Rectal smooth muscle tissue (tissue), 1 donor: ENCODE measurements around the gene CAV1.
"Not testable (repeated sequence)": the region's sequence is repeated elsewhere in the genome, so short reads cannot be mapped to it uniquely, and the experiment has no call there.

Experiments used
- H3K27ac ChIP-seq: one replicate; pipeline ENCODE4 v1.7.0; 2013; ENCODE audit warnings: low read depth, low read length, inconsistent platforms
- H3K27me3 ChIP-seq: one replicate; pipeline ENCODE4 v1.7.0; 2013; ENCODE audit warnings: low read length; ENCODE audit not compliant: control insufficient read depth, insufficient read depth
- H3K36me3 ChIP-seq: one replicate; pipeline ENCODE4 v1.7.0; 2013; ENCODE audit warnings: low read length; ENCODE audit not compliant: control insufficient read depth, insufficient read depth
- H3K4me1 ChIP-seq: one replicate; pipeline ENCODE4 v1.7.0; 2013; ENCODE audit warnings: low read length; ENCODE audit not compliant: control insufficient read depth, insufficient read depth
- H3K4me3 ChIP-seq: one replicate; pipeline ENCODE4 v1.7.0; 2013; ENCODE audit warnings: low read length
- H3K9ac ChIP-seq: one replicate; pipeline ENCODE4 v1.7.0; 2013; ENCODE audit warnings: low read length

Gene CAV1

GRCh38 chr7:116524609-116525297 lies at the start of gene CAV1:
Gene CAV1 (plus strand): TSS chr7:116525036. CDS start chr7:116525063, 27 bp downstream.
- Histone ChIP-seq H3K27ac (peak within 1 kb of the TSS; percentile 99), H3K9ac (peak within 1 kb of the TSS; percentile 84), H3K4me1 (peaks cover 10% of the 10 kb centered on the region), H3K4me3 (peak within 1 kb of the TSS; percentile 93), H3K27me3 (peaks cover 6% of the 10 kb centered on the region), H3K36me3 (no peaks in the 10 kb centered on the region)

- Histone ChIP-seq H3K36me3 (no peaks in the 10 kb centered on the region), H3K4me1 (no peaks in the 10 kb centered on the region), H3K4me3 (no peak overlapping the region), H3K27me3 (no peaks in the 10 kb centered on the region), H3K9ac (no peak overlapping the region), H3K27ac (no peak overlapping the region)
These were observed 47.2 kb upstream of the CAV1 start for GRCh38 chr7:116477625-116478024.

GRCh38 chr7:116478834-116479233 lies 46.0 kb upstream of the CAV1 start:
- Histone ChIP-seq H3K4me3 (no peak overlapping the region), H3K27me3 (no peaks in the 10 kb centered on the region), H3K27ac (no peak overlapping the region), H3K36me3 (no peaks in the 10 kb centered on the region), H3K9ac (no peak overlapping the region), H3K4me1 (no peaks in the 10 kb centered on the region)

GRCh38 chr7:116483271-116483942 lies 41.4 kb upstream of the CAV1 start:
- no peak overlapping the region for H3K9ac ChIP-seq
- no peak overlapping the region for H3K4me3 ChIP-seq
- H3K4me1 ChIP-seq = peaks cover 2% of the 10 kb centered on the region
- no peak overlapping the region for H3K27ac ChIP-seq
- no peaks in the 10 kb centered on the region for H3K36me3 ChIP-seq
- H3K27me3 ChIP-seq = no peaks in the 10 kb centered on the region

GRCh38 chr7:116484389-116484788 lies 40.4 kb upstream of the CAV1 start:
- H3K36me3 ChIP-seq, H3K9ac ChIP-seq, H3K27me3 ChIP-seq, H3K4me3 ChIP-seq, H3K4me1 ChIP-seq, H3K27ac ChIP-seq: not testable (repeated sequence)

- Histone ChIP-seq H3K9ac (no peak overlapping the region), H3K27ac (no peak overlapping the region), H3K4me3 (no peak overlapping the region), H3K27me3 (no peaks in the 10 kb centered on the region), H3K4me1 (peaks cover 7% of the 10 kb centered on the region), H3K36me3 (no peaks in the 10 kb centered on the region)
These were observed 36.8 kb upstream of the CAV1 start for GRCh38 chr7:116487907-116488521.

- no peak overlapping the region for H3K27ac ChIP-seq
- no peak overlapping the region for H3K4me3 ChIP-seq
- peaks cover 12% of the 10 kb centered on the region for H3K4me1 ChIP-seq
- H3K27me3 ChIP-seq = no peaks in the 10 kb centered on the region
- H3K36me3 ChIP-seq = no peaks in the 10 kb centered on the region
- H3K9ac ChIP-seq = no peak overlapping the region
These were observed 34.5 kb upstream of the CAV1 start for GRCh38 chr7:116490351-116490750.

GRCh38 chr7:116491887-116492653 lies 32.8 kb upstream of the CAV1 start:
- Histone ChIP-seq H3K27me3 (no peaks in the 10 kb centered on the region), H3K4me1 (peaks cover 12% of the 10 kb centered on the region), H3K27ac (peak overlapping the region; percentile 12), H3K4me3 (no peak overlapping the region), H3K9ac (no peak overlapping the region), H3K36me3 (no peaks in the 10 kb centered on the region)

GRCh38 chr7:116492654-116493109 lies 32.2 kb upstream of the CAV1 start:
- H3K27me3 ChIP-seq = no peaks in the 10 kb centered on the region
- H3K9ac ChIP-seq = no peak overlapping the region
- peak overlapping the region; percentile 12 for H3K27ac ChIP-seq
- H3K4me1 ChIP-seq = peaks cover 12% of the 10 kb centered on the region
- no peaks in the 10 kb centered on the region for H3K36me3 ChIP-seq
- no peak overlapping the region for H3K4me3 ChIP-seq

- Histone ChIP-seq H3K27me3 (no peaks in the 10 kb centered on the region), H3K9ac (no peak overlapping the region), H3K4me1 (peaks cover 10% of the 10 kb centered on the region), H3K4me3 (no peak overlapping the region), H3K36me3 (no peaks in the 10 kb centered on the region), H3K27ac (no peak overlapping the region)
These were observed 31.4 kb upstream of the CAV1 start for GRCh38 chr7:116493449-116493848.

GRCh38 chr7:116494472-116494871 lies 30.4 kb upstream of the CAV1 start:
- Histone ChIP-seq H3K4me1 (peaks cover 15% of the 10 kb centered on the region), H3K36me3 (no peaks in the 10 kb centered on the region), H3K9ac (no peak overlapping the region), H3K27ac (no peak overlapping the region), H3K27me3 (peaks cover 2% of the 10 kb centered on the region), H3K4me3 (no peak overlapping the region)

GRCh38 chr7:116495736-116496135 lies 29.1 kb upstream of the CAV1 start:
- no peak overlapping the region for H3K27ac ChIP-seq
- no peaks in the 10 kb centered on the region for H3K36me3 ChIP-seq
- H3K9ac ChIP-seq = no peak overlapping the region

More at GRCh38 chr7:116495736-116496135, 29.1 kb upstream of the CAV1 start:
- Histone ChIP-seq H3K4me3 (no peak overlapping the region), H3K4me1 (peaks cover 12% of the 10 kb centered on the region), H3K27me3 (peaks cover 6% of the 10 kb centered on the region)
